ENCODE results near the gene TSPAN5. TPM values are rescaled to one million over a fixed set of nuclear protein-coding genes. Genes with fewer than 3 reads are reported as not detected.

Gene TSPAN5
- total and polyA plus RNA-seq, 9 of the 15 experiments (the other 6 are each of a cell fraction or from before 2014, with no cell fraction given): 0.58 to 6.6 (median 0.73) TPM

DNA sequence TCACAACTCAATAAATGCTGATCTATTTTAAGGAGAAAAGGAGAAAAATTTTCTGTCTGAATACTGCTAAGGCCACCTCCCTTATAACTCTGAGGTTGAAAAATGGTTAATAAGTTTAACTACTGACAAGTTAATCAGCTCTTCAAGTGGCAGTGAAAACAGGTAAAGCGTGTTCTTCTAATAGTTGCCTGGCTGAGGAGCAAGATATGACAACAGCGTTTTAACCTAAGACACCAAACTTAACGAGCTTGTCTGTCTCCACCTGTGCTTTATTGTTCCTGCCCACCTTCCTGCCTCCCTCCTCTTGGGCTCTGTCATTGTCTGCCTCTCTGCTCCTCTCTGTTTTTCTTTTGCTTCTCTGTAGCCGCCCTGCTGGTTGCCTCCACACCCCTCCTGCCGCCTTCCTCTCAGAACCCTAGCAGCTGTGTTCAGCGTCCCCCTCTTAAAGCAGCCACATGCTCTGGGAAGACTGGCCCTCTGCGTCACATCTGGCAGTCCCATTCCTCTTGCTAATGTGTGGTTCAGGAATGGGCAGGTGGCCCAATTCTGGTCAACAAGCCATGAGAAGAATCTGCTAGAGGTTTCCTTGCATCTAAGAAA is 4.3 kb upstream of the TSPAN5 start (continued):
- TF ChIP-seq, protein P1, sequence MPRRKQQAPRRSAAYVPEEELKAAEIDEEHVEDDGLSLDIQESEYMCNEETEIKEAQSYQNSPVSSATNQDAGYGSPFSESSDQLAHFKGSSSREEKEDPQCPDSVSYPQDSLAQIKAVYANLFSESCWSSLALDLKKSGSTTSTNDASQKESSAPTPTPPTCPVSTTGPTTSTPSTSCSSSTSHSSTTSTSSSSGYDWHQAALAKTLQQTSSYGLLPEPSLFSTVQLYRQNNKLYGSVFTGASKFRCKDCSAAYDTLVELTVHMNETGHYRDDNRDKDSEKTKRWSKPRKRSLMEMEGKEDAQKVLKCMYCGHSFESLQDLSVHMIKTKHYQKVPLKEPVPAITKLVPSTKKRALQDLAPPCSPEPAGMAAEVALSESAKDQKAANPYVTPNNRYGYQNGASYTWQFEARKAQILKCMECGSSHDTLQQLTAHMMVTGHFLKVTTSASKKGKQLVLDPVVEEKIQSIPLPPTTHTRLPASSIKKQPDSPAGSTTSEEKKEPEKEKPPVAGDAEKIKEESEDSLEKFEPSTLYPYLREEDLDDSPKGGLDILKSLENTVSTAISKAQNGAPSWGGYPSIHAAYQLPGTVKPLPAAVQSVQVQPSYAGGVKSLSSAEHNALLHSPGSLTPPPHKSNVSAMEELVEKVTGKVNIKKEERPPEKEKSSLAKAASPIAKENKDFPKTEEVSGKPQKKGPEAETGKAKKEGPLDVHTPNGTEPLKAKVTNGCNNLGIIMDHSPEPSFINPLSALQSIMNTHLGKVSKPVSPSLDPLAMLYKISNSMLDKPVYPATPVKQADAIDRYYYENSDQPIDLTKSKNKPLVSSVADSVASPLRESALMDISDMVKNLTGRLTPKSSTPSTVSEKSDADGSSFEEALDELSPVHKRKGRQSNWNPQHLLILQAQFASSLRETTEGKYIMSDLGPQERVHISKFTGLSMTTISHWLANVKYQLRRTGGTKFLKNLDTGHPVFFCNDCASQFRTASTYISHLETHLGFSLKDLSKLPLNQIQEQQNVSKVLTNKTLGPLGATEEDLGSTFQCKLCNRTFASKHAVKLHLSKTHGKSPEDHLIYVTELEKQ (CRISPR knock-in tag; IDR thresholded peaks at IDR 0.05): no peak

DNA sequence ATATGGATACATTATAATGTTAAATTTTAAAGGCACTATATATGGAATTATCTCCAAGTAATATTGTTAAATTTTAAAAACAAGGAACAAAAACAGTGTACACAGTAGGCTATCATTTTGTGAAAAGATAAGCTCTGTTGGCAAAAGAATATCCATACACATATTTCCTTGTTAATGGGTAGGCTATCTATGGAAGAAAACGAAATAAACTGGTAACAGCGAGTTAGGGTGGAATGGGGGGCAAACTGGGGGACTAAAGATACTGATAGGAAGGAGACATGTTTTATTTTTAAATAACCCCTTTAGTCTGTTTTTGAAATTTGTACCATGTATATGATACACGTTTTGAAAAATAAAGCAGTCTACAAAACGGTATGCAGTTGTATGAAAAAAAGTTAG is 3.6 kb upstream of the TSPAN5 start:
- in situ Hi-C loops (cut with MboI) (no loop called here), intact Hi-C loops (cut with micrococcal nuclease) (no loop called here)
- ChIA-PET POLR2A (interaction anchor here (0.5 kb wide), 1 partner anchor 260 kb away, joined by 3 read pairs; no protein-coding TSS in a partner anchor), CTCF (ENCODE audit: low intra/inter-chr PET ratio) (no interaction called here)
- Histone ChIP-seq H3K4me2 (ENCODE audit: insufficient read depth, low read length) (no peak overlapping the region), H3K79me2 (ENCODE audit: control insufficient read depth, insufficient read depth, low read length) (no peaks in the 10 kb centered on the region), H3K4me3 (no peak overlapping the region), H3K27me3 (ENCODE audit: control insufficient read depth in 2 of 2, insufficient read depth in 2 of 2, low read length in 2 of 2) (peaks cover 23 to 24% of the 10 kb centered on the region in 2 experiments), H3K4me1 (replicated peaks in 1 of 2; ENCODE audit: control insufficient read depth in 2 of 2, insufficient read depth in 2 of 2, low read length in 2 of 2) (peaks cover 8 to 16% of the 10 kb centered on the region in 2 experiments), H3K9me3 (replicated peaks; ENCODE audit: control insufficient read depth, insufficient read depth, low read depth, low read length) (no peaks in the 10 kb centered on the region), H2AFZ (ENCODE audit: low read depth, low read length) (no peak overlapping the region), H4K20me1 (replicated peaks; ENCODE audit: control insufficient read depth, insufficient read depth, low read length) (peaks cover 4% of the 10 kb centered on the region; the same call in 1 of the 2 replicates), H3K36me3 (ENCODE audit: control insufficient read depth, insufficient read depth, low read length) (no peaks in the 10 kb centered on the region), H3K27ac (ENCODE audit: extremely low read depth, low read depth, low read length) (no peak overlapping the region), H3K9me1 (ENCODE audit: control insufficient read depth, insufficient read depth, low read length) (no peaks in the 10 kb centered on the region), H3K9ac (ENCODE audit: insufficient read depth in 1 of 2, low read depth in 2 of 2, low read length in 2 of 2) (no peak overlapping the region)
- TF ChIP-seq FOSL1 (tag; conservative IDR thresholded peaks at IDR 0.05) (peak; percentile 4; the same call in 1 of the 2 replicates), CBX8 (IDR thresholded peaks at IDR 0.05; ENCODE audit: borderline replicate concordance, extremely low read depth, low read depth, low read length, poor library complexity, severe bottlenecking) (peak; percentile 98), BMI1 (IDR thresholded peaks at IDR 0.05; ENCODE audit: low read length) (peak; percentile 72), POLR2H (tag; IDR thresholded peaks at IDR 0.05; ENCODE audit: low read depth) (no peak), ZFP36 (IDR thresholded peaks at IDR 0.05; ENCODE audit: low read depth, low read length, partially characterized antibody) (peak; percentile 27), CBX2 (IDR thresholded peaks at IDR 0.05; ENCODE audit: insufficient read depth, low read length, poor library complexity, severe bottlenecking) (peak; percentile 84)
- ATAC-seq: no peak
- FAIRE-seq: no peak
- 10% methylated on average over 4 of the region's 4 CpGs for WGBS (ENCODE audit: insufficient coverage, low coverage, missing lambda C conversion rate)
- DNase-seq (ENCODE audit: extremely low read depth in 1 of 4, low spot score in 3 of 4): no peak
- no TSS peak for BruUV-seq (replicated peaks)

All from K562 (cell line).